HG02973 (cell line): ENCODE measurements around the gene DTX1.
"Not testable (repeated sequence)": the region's sequence is repeated elsewhere in the genome, so short reads cannot be mapped to it uniquely, and the experiment has no call there.

Experiments
- ATAC-seq: cut with Tn5 transposase; IDR thresholded peaks from one replicate; pipeline ENCODE4 v1.9.1; 2021; ENCODE audit warnings: moderate library complexity; ENCODE audit not compliant: unreplicated experiment

DTX1 gene

DNA sequence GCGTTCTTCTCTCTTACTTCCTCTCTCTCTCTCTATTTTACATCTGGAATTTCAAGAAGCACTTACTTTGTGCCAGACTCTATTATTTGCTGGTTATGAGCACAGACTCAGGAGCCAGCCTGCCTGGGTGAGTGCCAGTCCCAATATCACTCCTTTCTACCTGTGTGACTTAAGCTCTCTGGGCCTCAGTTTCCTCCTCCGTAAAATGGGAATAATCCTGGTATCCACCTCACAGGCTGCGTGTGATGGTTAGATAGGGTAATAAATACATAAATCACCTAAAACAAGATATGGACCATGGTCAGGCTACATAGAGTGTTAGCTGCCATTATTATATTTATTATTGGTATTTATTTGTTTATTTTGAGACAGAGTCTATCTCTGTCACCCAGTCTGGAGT is 54.7 kb downstream of the DTX1 start:
- no peak for ATAC-seq

DNA sequence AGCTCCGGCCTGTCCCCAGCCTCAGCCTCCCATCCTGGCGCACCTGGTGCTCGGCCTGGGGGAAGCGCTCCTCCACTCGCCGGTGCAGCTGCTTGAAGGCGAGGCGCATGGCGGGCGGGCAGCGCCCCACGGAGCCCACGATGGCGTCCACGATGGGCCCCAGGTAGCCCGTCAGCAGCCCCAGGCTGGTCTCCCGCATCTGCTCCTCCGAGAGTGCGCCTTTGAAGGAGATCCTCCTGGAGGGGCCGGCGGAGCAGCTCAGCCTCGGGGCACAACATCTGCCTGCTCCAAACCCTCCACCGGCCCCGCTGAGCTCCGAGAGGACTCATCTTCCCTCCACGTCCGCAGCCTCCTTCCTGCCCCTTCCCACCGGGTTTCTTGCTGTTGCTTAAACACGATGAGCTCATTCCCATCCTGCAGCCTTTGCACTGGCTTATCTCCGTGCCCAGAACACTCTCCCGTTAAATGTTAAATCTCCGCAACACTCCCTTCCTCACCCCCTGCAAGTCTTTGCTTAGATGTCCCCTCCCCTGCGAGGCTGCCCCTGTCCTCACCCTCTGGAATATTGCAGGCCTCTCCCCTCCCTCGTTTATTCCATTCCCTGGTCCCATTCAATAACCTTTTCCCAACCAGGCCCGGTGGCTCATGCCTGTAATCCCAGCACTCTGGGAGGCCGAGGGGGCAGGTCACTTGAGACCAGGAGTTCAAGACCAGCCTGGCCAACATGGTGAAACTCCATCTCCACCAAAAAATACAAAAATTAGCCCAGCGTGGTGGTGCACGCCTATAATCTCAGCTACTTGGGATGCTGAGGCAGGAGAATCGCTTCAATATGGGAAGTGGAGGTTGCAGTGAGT is 55.7 kb downstream of the DTX1 start:
- ATAC-seq, result no peak

DNA sequence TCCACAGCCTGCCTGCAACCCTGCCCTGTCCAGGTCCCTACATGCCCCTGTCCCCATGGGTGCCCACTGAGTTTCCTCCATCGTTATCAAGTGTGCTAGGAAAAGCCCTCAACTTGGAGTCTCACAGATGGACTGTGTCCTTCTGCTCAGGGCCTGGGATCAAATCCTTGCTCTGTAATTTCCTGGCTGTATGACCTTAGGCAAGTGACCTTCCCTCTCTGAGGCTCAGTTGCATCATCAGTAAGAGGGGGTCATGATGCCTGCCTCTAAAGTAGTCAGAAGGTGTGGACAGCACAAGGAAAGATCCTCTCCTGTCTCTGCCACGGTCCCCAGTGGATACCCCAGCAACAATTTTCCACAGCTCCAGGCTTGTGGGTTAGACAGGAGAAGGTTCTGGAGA is 56.9 kb downstream of the DTX1 start:
- no peak for ATAC-seq

DNA sequence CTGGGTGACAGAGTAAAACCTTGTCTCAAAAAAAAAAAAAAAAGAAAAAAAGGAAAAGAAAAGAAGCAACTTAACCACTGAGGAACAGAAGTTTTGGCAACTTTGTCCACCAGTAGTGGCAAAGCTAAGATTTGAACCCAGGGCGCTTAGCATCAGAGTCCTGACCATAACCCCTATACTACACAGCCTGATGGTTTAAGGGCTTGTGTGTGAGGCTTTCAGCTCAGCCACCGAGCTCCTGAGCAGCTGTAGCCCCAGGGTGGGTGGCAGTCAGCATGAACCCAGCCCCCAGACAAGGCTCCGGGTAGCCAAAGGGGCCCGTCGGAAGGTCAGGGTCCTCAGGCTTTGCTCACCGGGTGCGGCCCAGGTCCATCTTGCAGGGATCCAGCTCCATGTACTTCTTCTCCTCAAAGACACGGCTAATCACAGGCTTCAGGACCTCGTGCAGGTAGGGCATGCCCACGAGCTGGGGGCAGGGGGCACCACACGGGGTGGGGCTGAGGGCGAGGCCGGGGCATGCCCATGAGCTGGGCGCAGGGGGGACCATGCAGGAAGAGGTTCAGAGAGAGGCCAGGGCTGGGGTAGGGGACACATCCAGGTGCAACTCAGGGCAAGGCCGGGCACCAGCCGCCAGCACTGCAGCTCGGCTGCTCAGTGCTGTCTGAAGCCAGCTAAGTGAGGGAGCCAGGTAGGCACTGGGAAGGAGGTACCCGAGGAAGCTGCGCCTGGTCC is 58.1 kb downstream of the DTX1 start:
- ATAC-seq, result no peak

DNA sequence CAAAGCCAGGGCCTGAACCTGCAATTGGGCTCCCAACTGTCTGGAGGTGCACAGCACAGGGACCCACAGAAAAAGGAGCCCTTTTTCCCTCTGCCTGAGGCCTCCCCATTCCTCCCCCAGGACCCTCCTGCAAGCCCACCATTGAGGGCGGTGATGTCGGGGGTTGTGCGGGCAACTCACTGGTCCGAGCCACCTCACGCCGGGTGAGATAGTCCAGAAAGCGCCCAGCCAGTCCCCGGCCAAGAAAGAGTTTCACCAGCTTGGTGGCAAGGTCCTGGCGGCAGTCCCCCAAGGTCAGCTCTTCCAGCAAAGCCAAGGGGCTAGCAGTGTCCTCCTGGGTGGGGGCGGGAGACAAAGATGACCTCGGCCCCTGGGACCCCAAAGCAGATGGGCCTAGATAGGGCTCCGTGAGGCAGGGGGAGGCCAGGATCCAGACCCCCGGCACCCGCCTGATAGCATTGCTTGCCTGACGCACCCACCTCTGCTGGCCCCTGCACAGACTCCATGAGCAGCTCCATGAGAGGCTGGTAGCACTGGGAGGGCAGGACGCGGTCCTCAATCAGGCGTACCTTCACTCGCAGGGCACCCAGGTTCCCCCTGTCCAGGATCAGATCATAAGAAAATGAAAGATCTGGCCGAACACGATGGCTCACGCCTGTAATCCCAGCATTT is 59.1 kb downstream of the DTX1 start:
- no peak for ATAC-seq

DNA sequence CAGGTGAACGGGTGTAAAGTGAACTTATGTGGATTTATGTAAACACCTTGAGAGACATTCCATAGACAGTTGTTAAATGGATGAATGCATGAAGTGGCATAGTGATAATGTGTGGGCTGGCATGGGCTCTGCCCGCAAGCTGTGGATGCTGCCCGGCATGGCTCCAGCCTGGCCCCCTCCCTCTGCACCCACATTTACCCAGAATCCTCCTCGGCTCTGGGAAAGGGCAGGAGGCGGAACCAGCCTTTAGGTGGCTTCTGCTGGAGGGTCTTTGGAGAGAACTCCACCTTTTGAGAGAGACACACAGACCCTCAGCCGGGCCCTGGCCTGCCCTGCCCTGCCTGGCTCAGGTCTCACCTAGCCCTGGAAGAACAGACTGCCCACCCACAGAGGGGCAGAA is 60.3 kb downstream of the DTX1 start:
- no peak for ATAC-seq

DNA sequence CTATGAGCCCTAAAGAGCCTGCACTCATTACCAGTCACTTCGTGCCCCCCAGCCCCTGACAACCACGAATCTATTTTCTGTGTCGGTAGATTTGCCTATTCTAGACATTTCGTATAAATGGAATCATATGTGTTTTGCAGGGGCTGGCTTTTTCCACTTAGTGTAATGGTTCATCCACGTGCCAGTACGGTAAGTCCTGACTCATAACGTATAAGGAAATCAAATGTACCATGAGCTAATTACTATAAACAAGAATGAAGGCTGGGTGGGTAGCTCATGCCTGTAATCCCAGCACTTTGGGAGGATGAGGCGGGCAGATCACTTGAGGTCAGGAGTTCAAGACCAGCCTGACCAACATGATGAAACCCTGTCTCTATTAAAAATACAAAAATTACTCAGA is 61.2 kb downstream of the DTX1 start:
- not testable (repeated sequence) for ATAC-seq

DNA sequence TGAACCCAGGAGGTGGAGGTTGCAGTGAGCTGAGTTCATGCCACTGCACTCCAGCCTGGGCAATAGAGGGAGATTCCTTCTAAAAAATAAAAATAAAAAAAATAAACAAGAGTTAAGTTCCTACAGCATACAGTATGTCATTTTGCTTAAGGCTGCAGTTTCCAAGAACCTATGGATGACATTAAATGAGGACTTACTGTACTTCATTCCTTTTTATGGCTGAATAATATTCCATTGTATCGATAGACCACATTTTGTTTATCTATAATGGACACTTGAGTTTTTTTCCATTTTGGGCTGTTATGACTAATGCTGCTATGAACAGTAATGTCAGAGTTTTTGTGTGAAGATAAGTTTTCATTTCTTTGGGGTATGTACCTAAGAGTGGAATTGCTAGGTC is 61.6 kb downstream of the DTX1 start:
- ATAC-seq, result no peak

DNA sequence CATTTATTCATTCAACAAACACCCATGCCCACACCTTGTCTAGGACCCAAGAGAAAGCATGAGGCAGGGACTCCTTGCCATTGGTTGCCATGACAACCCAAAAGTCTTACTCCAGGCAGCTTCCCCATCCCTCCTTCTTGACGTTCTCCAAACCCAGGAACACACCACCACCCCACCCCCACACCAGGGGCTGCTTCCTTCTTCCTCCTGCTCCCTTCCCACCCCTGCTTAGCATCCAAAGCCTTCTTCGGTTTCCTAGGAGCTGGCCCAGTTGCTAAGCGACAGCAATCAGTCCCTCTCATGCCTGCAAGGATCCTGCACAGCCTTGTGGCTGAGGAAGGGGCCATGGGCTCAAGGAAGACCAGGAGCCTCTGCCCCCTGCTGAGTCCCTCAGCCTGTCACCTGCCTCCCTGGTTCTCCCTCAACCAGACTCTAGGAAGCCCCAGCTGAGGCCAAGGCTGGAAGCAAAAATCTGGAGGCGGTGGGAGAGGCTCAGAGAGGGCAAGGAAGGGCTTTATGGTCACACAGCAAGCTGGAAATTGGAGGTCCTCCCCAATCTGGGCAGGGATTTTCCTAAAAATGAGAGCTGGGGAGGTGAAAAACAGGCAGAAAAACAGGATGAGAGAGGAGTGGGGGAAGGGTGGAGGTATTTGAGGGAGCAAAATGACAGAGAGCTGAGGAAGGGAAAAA is 63.6 kb downstream of the DTX1 start:
- ATAC-seq, result no peak

DNA sequence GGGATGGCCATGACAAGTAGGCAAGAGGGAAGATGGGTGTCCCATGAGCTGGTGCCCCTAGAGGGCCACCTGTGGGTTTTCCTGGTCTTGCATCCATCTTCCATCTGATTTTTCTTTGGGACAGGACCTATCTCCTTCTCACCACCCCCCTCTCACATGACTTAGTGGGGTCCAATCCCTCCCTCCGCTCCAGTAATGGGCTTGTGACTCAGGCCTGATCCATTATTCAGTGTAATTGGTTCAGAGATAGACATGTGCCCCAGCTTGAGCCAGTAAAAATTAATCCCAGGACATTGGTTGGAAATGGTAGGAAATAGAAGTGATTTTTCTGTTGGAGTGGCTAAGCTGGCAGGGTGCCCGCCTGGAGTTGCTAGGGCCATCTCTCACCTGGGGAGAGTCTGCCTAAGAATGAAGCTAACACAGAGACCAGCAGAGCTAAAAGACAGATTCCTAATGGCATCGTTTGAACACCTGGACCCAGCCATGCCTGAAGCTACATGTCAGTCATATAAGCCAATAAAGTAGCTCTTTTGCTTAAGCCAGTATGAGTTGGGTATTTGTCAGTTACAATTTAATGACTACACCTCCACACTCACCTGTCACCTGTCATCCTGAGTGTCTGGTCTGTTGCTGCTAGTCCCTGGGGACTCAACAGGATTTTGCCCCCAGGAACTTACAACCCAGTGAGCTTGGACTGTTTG is 64.3 kb downstream of the DTX1 start:
- ATAC-seq, result no peak

DNA sequence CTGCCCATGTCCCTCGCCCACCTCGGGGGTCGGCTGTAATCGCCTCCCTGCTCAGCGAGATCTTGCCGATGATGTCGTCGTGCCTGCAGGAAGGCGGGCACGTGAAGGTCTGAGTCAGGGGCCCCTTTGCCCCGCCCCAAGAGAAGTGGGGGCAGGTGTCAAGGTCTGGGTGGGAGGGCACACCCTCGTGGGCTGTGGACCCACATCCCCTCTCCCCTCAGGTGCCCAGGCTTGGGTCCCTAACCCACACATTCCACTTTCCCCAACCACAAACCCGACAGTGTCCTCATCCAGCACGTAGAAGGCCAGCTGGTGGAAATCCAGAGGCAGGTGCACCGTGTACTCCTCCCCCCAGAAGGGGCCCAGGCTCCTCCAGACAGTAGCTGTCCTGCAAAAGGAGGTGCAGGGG is 71.3 kb downstream of the DTX1 start:
- ATAC-seq, result no peak

DNA sequence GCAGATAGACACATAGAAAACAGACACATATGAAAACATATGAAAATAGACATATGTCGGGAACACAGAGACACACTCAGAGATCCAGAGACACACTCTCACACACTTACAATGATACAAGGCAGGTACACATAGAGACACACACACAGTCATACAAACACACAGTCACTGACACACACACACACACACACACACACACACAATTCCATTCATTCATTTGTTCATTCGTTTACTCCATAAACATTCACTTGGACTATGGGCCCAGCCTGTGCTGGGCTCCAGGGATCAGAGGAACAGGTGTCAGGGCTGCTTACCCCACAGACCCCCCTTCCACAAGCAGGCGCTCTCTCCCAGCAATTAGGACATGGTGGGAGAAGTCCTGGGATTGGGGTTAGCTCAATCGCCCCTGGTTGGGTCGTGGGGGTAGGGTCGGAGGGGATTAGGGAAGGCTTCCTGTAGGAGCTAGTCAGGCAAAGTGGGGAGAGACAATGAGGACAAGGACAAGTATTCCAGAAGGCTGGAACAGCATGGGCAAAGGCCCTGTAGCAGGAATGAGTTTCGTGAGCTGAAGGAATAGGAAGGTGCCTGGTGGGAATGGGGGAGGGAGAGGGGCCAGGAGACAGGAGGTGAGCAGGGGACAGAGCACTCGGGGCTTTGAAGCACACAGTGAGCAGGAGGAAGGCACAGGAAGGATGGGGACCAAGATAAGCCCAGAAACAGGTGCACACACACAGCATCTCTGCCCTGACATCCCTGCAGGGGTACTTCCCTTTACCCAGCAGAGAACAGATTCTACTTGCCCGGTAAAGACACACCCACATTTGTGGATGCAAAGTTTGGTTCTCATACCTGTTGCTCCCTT is 72.5 kb downstream of the DTX1 start:
- no peak for ATAC-seq

DNA sequence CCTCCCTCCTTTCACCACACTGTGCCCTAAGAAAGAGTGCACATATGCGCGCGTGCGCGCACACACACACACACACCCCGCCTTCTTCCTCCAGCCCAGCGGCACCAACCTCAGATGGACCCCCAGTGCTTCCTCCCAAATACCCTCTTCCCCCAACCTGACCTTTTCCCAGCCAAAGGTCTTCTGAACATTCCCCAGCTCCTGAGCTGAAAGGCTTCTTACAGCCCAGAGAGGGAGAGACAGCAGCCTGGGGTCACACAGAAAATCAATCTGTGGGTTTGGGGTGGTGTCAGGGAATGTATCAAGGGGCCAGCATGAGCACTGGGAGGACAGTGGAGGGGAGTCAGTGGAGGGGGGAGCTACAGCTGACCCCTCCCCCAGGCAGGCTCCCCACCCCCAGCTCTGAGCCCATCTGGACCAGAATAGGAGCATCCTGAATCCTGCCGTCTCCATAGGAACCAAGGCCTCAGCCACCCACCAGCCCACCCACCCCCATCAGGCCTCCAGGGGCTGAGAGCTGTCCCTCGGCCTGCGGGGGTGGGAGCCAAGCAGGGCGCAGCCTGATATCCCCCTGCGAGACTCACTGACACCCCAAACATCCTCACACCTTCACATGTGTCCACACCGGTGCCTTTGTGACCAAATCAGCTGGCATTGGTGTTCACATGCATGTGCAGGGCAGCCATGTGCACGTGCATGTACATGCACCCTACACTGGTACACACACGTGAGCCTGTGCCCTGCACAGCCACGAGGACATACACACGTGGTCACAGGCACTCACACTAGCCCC is 73.3 kb downstream of the DTX1 start:
- ATAC-seq, result no peak

DNA sequence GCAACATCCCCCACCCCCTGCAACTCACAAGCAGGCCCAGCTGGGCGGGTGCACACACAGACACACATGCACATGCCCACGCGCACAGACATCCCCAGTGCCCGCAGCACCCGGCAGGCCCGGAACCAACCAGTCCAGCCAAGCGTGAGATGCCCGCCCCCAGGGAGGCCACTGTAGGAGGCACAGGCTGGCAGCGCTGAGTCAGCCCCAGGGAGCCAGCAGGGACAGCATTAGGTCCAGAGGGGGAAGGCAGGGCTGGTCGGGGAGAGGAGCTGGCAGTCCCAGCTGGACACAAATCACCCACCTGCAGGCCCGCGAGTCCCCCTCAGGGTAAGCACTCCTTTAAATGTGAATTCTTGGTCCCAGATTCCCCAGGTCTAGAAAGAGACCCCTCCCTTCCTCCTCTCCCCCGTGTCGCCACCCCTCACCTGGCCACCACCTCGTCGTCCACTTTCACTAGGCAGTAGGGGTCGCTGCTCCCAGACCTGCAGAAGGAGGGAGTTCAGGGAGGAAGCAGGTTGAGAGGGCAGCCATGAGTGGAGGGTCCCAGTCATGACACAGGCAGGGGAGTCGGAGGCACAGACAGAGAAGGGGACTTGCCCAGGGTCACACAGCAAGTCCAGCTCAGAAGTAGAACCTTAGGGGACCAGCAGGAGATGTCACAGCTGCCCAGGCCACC is 74.1 kb downstream of the DTX1 start:
- no peak for ATAC-seq

DNA sequence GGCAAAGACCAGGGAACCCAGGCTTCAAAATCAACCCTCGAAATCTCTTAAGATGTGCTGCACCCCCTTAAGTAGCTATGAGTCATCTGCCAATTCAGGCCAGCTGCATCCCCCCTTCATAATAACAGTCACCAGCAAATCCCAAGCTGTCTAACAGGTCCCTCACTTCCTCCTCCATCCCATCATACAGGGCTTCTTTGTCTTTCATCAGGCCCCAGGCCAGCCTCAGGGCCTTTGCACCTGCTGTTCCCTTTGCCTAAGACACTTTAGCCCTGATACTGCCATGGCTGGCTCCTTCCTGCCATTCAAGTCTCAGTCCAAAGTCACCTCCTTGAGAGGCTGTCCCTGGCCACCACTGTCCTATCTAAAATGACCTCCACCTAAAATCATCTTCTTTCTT is 75.0 kb downstream of the DTX1 start:
- no peak for ATAC-seq

DNA sequence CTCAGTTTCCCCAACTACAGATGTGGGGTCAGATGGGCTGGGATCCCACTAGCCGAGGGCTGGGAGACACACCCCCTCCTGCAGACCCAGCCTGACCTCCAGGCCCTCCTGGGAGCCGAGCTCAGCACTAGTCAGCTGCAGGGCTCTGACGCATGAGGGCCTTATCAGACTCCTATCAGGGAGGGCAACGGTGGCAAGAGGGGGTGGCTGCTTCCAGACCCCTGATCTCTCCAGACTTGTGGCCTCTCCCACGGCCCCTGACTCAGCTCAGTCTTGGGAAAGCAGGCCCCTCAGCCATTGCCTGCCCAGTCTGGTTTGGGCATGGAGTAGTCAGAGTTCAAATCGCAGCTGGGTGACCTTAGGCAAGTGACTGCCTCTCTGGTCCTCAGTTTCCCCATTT is 76.5 kb downstream of the DTX1 start:
- ATAC-seq, result no peak

DNA sequence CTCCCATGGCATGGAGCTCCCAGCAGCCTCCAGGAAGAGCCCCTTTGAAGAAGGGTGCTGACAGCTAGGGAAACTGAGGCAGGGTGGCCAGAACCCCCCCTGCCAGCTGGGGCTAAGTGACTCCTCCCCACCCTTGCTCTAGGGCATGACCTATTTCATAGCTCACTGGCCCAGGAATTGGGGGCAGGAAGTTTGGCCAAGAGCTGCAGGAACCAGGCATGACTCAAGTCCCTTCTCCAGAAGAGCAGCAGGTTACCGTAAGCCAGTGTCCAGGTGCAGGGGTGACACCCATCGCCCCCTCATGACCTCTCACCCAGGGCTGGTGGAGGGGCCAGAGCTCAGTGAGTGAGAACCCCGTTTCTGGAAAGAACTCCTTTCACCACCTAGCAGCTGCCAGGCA is 77.1 kb downstream of the DTX1 start:
- no peak for ATAC-seq

DNA sequence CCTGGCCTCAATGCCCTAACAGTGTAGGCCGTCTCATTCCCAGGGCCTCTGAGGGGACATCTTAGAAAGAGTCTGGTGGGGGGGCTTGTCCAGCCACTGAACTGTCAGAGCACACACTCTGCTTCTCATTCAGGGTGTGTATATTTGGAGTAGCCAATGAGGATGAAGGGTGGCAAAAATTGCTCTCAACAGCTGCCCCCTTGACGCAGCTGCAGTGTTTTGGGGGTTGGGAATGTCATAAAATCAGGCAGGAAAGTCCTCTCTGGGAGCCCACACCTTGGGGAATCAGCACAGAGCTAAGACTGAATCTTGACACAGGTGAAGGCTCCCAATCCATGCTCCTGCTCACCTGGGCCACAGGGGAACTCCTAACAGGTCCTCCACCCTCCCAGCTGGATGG is 77.5 kb downstream of the DTX1 start:
- no peak for ATAC-seq
